ENCODE results near the gene TAGLN2.
"Not testable (repeated sequence)": the region's sequence is repeated elsewhere in the genome, so short reads cannot be mapped to it uniquely, and the experiment has no call there.

The TAGLN2 gene

GRCh38 chr1:159920202-159920601, 5.1 kb downstream of the TAGLN2 start:
- no peak for DNase-seq

GRCh38 chr1:159919236-159919865, 6.0 kb downstream of the TAGLN2 start:
- DNase-seq: no peak

GRCh38 chr1:159918352-159919200, 6.7 kb downstream of the TAGLN2 start:
- no peak for DNase-seq

- DNase-seq: no peak
Observed at GRCh38 chr1:159917533-159918351, 7.6 kb downstream of the TAGLN2 start.

GRCh38 chr1:159916242-159917051, 8.9 kb downstream of the TAGLN2 start:
- DNase-seq: no peak

GRCh38 chr1:159915571-159916241, 9.6 kb downstream of the TAGLN2 start:
- no peak for DNase-seq

GRCh38 chr1:159914252-159915018, 10.9 kb downstream of the TAGLN2 start:
- no peak for DNase-seq

- no peak for DNase-seq
Observed at GRCh38 chr1:159913451-159914192, 11.7 kb downstream of the TAGLN2 start.

GRCh38 chr1:159911326-159912070, 13.8 kb downstream of the TAGLN2 start:
- no peak for DNase-seq

- DNase-seq: no peak
Observed at GRCh38 chr1:159908031-159908940, 17.0 kb downstream of the TAGLN2 start.

GRCh38 chr1:159906960-159907359, 18.3 kb downstream of the TAGLN2 start:
- no peak for DNase-seq

GRCh38 chr1:159904036-159904435, 21.3 kb downstream of the TAGLN2 start:
- DNase-seq: not testable (repeated sequence)

GRCh38 chr1:159902541-159902940, 22.8 kb downstream of the TAGLN2 start:
- no peak for DNase-seq

GRCh38 chr1:159900755-159901360, 24.4 kb downstream of the TAGLN2 start:
- DNase-seq: no peak

GRCh38 chr1:159900086-159900680, 25.1 kb downstream of the TAGLN2 start, which contains the start of gene CFAP45:
Gene CFAP45, minus strand, starts transcription at chr1:159900165. Its CDS starts 67 bp downstream, at chr1:159900098.
- peak; percentile 27 for DNase-seq

GRCh38 chr1:159899634-159900033, 25.7 kb downstream of the TAGLN2 start:
- not testable (repeated sequence) for DNase-seq

GRCh38 chr1:159898527-159898926, 26.8 kb downstream of the TAGLN2 start:
- no peak for DNase-seq

- no peak for DNase-seq
Observed at GRCh38 chr1:159897962-159898361, 27.3 kb downstream of the TAGLN2 start.
